ENCODE measurements around the gene PDE11A.

DNA sequence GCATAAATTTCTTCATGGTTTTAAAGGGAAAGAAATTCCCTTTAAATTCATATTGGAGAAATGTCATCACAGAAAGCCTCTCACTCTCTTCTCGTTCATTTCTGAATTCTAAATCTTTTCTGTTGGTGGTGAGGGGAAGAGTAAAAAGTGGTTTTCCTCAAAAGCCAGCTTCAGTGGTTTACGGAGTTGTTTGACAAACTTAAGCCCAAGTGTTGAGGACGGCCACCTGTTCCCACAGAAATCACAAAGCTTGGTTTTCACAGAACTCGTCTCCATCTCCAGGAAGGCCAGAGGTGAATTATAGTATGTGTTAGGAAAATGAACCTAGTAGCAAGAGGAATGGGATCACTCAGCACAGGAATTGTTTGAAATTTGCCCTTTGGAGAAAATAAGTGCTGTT lies 316.2 kb downstream of the PDE11A start:
- TF ChIP-seq, protein P1, sequence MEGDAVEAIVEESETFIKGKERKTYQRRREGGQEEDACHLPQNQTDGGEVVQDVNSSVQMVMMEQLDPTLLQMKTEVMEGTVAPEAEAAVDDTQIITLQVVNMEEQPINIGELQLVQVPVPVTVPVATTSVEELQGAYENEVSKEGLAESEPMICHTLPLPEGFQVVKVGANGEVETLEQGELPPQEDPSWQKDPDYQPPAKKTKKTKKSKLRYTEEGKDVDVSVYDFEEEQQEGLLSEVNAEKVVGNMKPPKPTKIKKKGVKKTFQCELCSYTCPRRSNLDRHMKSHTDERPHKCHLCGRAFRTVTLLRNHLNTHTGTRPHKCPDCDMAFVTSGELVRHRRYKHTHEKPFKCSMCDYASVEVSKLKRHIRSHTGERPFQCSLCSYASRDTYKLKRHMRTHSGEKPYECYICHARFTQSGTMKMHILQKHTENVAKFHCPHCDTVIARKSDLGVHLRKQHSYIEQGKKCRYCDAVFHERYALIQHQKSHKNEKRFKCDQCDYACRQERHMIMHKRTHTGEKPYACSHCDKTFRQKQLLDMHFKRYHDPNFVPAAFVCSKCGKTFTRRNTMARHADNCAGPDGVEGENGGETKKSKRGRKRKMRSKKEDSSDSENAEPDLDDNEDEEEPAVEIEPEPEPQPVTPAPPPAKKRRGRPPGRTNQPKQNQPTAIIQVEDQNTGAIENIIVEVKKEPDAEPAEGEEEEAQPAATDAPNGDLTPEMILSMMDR (IDR thresholded peaks at IDR 0.05; ENCODE audit: low read depth, low read length): no peak
- no peak for TF ChIP-seq EZH2phosphoT487 (IDR thresholded peaks at IDR 0.05; ENCODE audit: low read depth)
